Tibial artery (tissue), 4 donors: ENCODE measurements around the gene C10orf53.

Experiments
- DNase-seq, 2 donors: peaks; one replicate each; pipeline ENCODE4 v3.0.0-alpha.2; 2019
- H3K27ac ChIP-seq, 2 donors: fragments of 200-600 bp; sonication (generic) in 1 of 2; 1 replicate in 1 of 2; 2 replicates in 1 of 2; pipeline ENCODE4 v1.5.1; 2018 to 2019; ENCODE audit warnings: mild to moderate bottlenecking in 1 of 2
- H3K27me3 ChIP-seq, 2 donors: fragments of 200-600 bp; sonication (generic) in 1 of 2; one replicate each; pipeline versions ENCODE4 v1.5.1 to v1.6.0; 2016 to 2019
- H3K36me3 ChIP-seq, 3 donors: fragments of 200-600 bp; sonication (generic) in 2 of 3; one replicate each; pipeline ENCODE4 v1.5.1; 2016 to 2019; ENCODE audit warnings: mild to moderate bottlenecking in 2 of 3
- H3K4me1 ChIP-seq, 4 donors: fragments of 200-600 bp; sonication (generic) in 2 of 4; 1 replicate in 3 of 4; 2 replicates in 1 of 4; pipeline ENCODE4 v1.5.1; 2016 to 2019
- H3K4me3 ChIP-seq, 2 donors: fragments of 200-600 bp; sonication (generic) in 1 of 2; 1 replicate in 1 of 2; 2 replicates in 1 of 2; pipeline ENCODE4 v1.5.1; 2018 to 2019; ENCODE audit warnings: mild to moderate bottlenecking in 2 of 2
- H3K9me3 ChIP-seq, 3 donors: fragments of 200-600 bp; sonication (generic) in 1 of 3; one replicate each; pipeline ENCODE4 v1.5.1; 2016 to 2019
- intact Hi-C: fragments of 100-400 bp; cut with DNase I; formaldehyde crosslinking; loops from one replicate; pipeline ENCODE4 v1.15.0; 2023; ENCODE audit warnings: low total_unique reads
- TF ChIP-seq, protein P1 (sequence below), 2 experiments: fragments of 200-600 bp in 1 of 2; fragments of 450-650 bp in 1 of 2; IDR thresholded peaks; one replicate each; pipeline ENCODE4 v1.5.1; 2017 to 2019; ENCODE audit warnings: antibody characterized with exemption in 2 of 2, mild to moderate bottlenecking in 1 of 2, moderate library complexity in 1 of 2

C10orf53 gene

DNA sequence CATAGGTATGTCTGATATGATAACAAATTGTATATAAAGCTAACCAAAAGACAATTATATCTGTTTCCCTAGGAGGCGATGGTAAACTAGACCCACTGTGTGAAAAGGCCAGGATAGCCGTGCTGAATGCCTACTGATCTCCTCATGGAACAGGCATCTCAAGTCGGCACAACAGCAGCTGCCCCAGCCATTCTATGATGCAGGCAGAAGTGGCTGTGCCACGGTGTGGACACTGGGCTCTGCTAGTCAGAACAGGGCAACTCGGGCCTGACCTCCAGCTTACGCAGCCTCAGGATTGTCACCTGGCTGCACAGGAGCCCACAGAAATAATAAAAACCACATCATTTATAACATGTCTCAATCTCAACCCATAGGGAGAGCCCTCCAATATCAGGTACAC lies 15.0 kb downstream of the C10orf53 start:
- TF ChIP-seq, protein P1, sequence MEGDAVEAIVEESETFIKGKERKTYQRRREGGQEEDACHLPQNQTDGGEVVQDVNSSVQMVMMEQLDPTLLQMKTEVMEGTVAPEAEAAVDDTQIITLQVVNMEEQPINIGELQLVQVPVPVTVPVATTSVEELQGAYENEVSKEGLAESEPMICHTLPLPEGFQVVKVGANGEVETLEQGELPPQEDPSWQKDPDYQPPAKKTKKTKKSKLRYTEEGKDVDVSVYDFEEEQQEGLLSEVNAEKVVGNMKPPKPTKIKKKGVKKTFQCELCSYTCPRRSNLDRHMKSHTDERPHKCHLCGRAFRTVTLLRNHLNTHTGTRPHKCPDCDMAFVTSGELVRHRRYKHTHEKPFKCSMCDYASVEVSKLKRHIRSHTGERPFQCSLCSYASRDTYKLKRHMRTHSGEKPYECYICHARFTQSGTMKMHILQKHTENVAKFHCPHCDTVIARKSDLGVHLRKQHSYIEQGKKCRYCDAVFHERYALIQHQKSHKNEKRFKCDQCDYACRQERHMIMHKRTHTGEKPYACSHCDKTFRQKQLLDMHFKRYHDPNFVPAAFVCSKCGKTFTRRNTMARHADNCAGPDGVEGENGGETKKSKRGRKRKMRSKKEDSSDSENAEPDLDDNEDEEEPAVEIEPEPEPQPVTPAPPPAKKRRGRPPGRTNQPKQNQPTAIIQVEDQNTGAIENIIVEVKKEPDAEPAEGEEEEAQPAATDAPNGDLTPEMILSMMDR (IDR thresholded peaks at IDR 0.05) = no peak
- DNase-seq = no peak
- Histone ChIP-seq H3K9me3 (no peaks in the 10 kb centered on the region), H3K27ac (no peak overlapping the region), H3K27me3 (peaks cover 0 to 13% of the 10 kb centered on the region in 2 donors), H3K4me1 (no peaks in the 10 kb centered on the region), H3K36me3 (no peaks in the 10 kb centered on the region), H3K4me3 (no peak overlapping the region)
- intact Hi-C loops = no loop called here

DNA sequence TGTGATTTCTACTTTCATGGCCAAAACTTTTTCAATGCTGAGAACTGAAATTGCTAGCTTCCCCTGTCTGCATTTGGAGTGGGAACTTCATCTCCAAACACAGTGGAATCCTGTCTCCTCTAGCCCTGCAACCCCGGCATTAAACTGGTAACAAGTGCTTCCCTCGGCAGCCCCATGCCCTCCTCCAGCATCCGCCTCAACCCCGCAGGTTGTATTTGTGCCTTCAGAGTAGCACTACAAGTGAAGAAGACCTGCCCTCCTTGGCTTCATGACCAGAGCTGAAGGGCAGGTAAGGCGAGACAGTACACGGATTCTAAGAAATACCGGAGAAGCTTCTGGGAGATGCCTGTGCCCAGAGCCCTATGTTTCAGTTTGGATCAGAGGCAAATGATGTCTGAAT lies 16.9 kb downstream of the C10orf53 start:
- DNase-seq = no peak
- Histone ChIP-seq H3K27me3 (peaks cover 0 to 7% of the 10 kb centered on the region in 2 donors), H3K4me1 (no peaks in the 10 kb centered on the region), H3K27ac (no peak overlapping the region), H3K36me3 (no peaks in the 10 kb centered on the region), H3K4me3 (no peak overlapping the region), H3K9me3 (no peaks in the 10 kb centered on the region)
- intact Hi-C loops = no loop called here
- TF ChIP-seq, protein P1 (IDR thresholded peaks at IDR 0.05) = no peak

GRCh38 chr10:49698679-49699078 lies 19.2 kb downstream of the C10orf53 start:
- TF ChIP-seq, protein P1 (IDR thresholded peaks at IDR 0.05) = no peak
- Histone ChIP-seq H3K9me3 (no peaks in the 10 kb centered on the region), H3K27ac (no peak overlapping the region), H3K36me3 (no peaks in the 10 kb centered on the region), H3K4me1 (no peaks in the 10 kb centered on the region), H3K4me3 (no peak overlapping the region), H3K27me3 (no peaks in the 10 kb centered on the region)
- intact Hi-C loops = no loop called here
- no peak for DNase-seq

- intact Hi-C loops = no loop called here
- no peak for DNase-seq
- no peak overlapping the region for H3K4me3 ChIP-seq
- H3K27me3 ChIP-seq = no peaks in the 10 kb centered on the region
- H3K9me3 ChIP-seq = no peaks in the 10 kb centered on the region
- no peaks in the 10 kb centered on the region for H3K36me3 ChIP-seq
- no peak overlapping the region for H3K27ac ChIP-seq
- TF ChIP-seq, protein P1 (IDR thresholded peaks at IDR 0.05) = no peak
- no peaks in the 10 kb centered on the region for H3K4me1 ChIP-seq
Observed at GRCh38 chr10:49700211-49700610, 20.8 kb downstream of the C10orf53 start.

- Histone ChIP-seq H3K4me1 (no peaks in the 10 kb centered on the region), H3K27me3 (no peaks in the 10 kb centered on the region), H3K36me3 (no peaks in the 10 kb centered on the region), H3K9me3 (no peaks in the 10 kb centered on the region), H3K4me3 (no peak overlapping the region), H3K27ac (no peak overlapping the region)
- DNase-seq = no peak
- TF ChIP-seq, protein P1 (IDR thresholded peaks at IDR 0.05) = no peak
- intact Hi-C loops = no loop called here
Observed at GRCh38 chr10:49700997-49701396, 21.5 kb downstream of the C10orf53 start.

DNA sequence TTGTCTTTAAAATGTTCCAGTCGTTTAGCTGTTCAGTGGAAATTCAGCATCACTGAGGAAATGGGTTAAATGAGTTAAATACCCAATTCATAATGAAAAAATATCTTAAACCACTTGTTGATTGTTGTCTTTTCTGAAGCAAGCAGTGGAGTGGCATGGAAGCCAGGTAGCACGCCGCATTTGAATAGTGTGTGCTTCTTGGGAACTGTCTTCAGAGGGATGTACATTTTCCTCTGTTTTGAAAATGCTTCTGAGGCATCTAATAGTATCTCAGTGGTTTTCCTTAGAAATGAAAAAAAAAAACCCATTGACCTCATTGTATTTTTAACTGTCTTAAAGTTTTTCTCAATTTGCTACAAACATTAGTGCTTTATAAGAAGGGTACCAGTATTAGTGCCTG lies 28.1 kb downstream of the C10orf53 start:
- intact Hi-C loops = no loop called here

More for the DNA sequence above, 28.1 kb downstream of the C10orf53 start:
- H3K27me3 ChIP-seq = no peaks in the 10 kb centered on the region
- H3K4me1 ChIP-seq = no peaks in the 10 kb centered on the region
- H3K36me3 ChIP-seq = no peaks in the 10 kb centered on the region
- DNase-seq = no peak
- H3K27ac ChIP-seq = no peak overlapping the region
- TF ChIP-seq, protein P1 (IDR thresholded peaks at IDR 0.05) = no peak
- H3K9me3 ChIP-seq = no peaks in the 10 kb centered on the region
- H3K4me3 ChIP-seq = no peak overlapping the region
